ENCODE data around the gene CCNDBP1. TPM values are rescaled to one million over a fixed set of nuclear protein-coding genes. Genes with fewer than 3 reads are reported as not detected.

The CCNDBP1 gene
- total and polyA plus RNA-seq, 4 donors: 29.8 to 73.4 (median 59.6) TPM

GRCh38 chr15:43198992-43199391, 13.8 kb downstream of the CCNDBP1 start:
- ATAC-seq (ENCODE audit: insufficient read depth, low FRiP score) (no peak), DNase-seq (no peak)
- TF ChIP-seq CTCF (IDR thresholded peaks at IDR 0.05; ENCODE audit: control extremely low read depth, extremely low read depth): no peak
- Histone ChIP-seq H3K9ac (ENCODE audit: insufficient read depth in 1 of 2, low read length in 2 of 2) (no peak overlapping the region), H3K27ac (ENCODE audit: low read depth in 1 of 2, low read length in 1 of 2) (no peak overlapping the region), H3K9me3 (ENCODE audit: control insufficient read depth in 4 of 4, insufficient read depth in 3 of 4, low read length in 3 of 4) (no peaks in the 10 kb centered on the region), H3K4me1 (ENCODE audit: control insufficient read depth in 5 of 5, insufficient read depth in 5 of 5, low read length in 5 of 5) (peaks cover 0 to 7% (median 0%) of the 10 kb centered on the region in 5 donors), H3K36me3 (ENCODE audit: control insufficient read depth in 4 of 4, insufficient read depth in 4 of 4, low read length in 4 of 4) (peaks cover 0 to 10% (median 6%) of the 10 kb centered on the region in 4 donors), H3K4me3 (no peak overlapping the region), H3K27me3 (ENCODE audit: control insufficient read depth in 3 of 3, insufficient read depth in 3 of 3, low read length in 2 of 3) (no peaks in the 10 kb centered on the region)
- 95 to 97% methylated on average over 3 of the region's 3 CpGs for WGBS, 2 donors

- H3K27me3 ChIP-seq (ENCODE audit: control insufficient read depth in 3 of 3, insufficient read depth in 3 of 3, low read length in 2 of 3): no peaks in the 10 kb centered on the region
- peaks cover 0 to 2% (median 0%) of the 10 kb centered on the region in 5 donors for H3K4me1 ChIP-seq (ENCODE audit: control insufficient read depth in 5 of 5, insufficient read depth in 5 of 5, low read length in 5 of 5)
- H3K27ac ChIP-seq (ENCODE audit: low read depth in 1 of 2, low read length in 1 of 2): no peak overlapping the region
- no peak overlapping the region for H3K4me3 ChIP-seq
- no peak for TF ChIP-seq CTCF (IDR thresholded peaks at IDR 0.05; ENCODE audit: control extremely low read depth, extremely low read depth)
- H3K9ac ChIP-seq (ENCODE audit: insufficient read depth in 1 of 2, low read length in 2 of 2): no peak overlapping the region
- no peak for DNase-seq
- H3K9me3 ChIP-seq (ENCODE audit: control insufficient read depth in 4 of 4, insufficient read depth in 3 of 4, low read length in 3 of 4): no peaks in the 10 kb centered on the region
- 92 to 97% methylated on average over 3 of the region's 3 CpGs for WGBS, 2 donors
- H3K36me3 ChIP-seq (ENCODE audit: control insufficient read depth in 4 of 4, insufficient read depth in 4 of 4, low read length in 4 of 4): peaks cover 0 to 5% (median 3%) of the 10 kb centered on the region in 4 donors
- ATAC-seq (ENCODE audit: insufficient read depth, low FRiP score): no peak
Measured at GRCh38 chr15:43199945-43200488, 14.8 kb downstream of the CCNDBP1 start.

- ATAC-seq (ENCODE audit: insufficient read depth, low FRiP score): no peak
- peak; percentile 31 to 37 (median 33) for DNase-seq
- Histone ChIP-seq H3K36me3 (ENCODE audit: control insufficient read depth in 4 of 4, insufficient read depth in 4 of 4, low read length in 4 of 4) (no peaks in the 10 kb centered on the region), H3K27ac (ENCODE audit: low read depth in 1 of 2, low read length in 1 of 2) (no peak overlapping the region), H3K9ac (ENCODE audit: insufficient read depth in 1 of 2, low read length in 2 of 2) (no peak overlapping the region), H3K4me3 (no peak overlapping the region), H3K4me1 (ENCODE audit: control insufficient read depth in 5 of 5, insufficient read depth in 5 of 5, low read length in 5 of 5) (no peaks in the 10 kb centered on the region), H3K9me3 (ENCODE audit: control insufficient read depth in 4 of 4, insufficient read depth in 3 of 4, low read length in 3 of 4) (no peaks in the 10 kb centered on the region), H3K27me3 (ENCODE audit: control insufficient read depth in 3 of 3, insufficient read depth in 3 of 3, low read length in 2 of 3) (no peaks in the 10 kb centered on the region)
- WGBS, 2 donors: 43 to 44% methylated on average over 8 of the region's 8 CpGs
- peak; percentile 19 for TF ChIP-seq CTCF (IDR thresholded peaks at IDR 0.05; ENCODE audit: control extremely low read depth, extremely low read depth)
Measured at GRCh38 chr15:43204016-43204901, 19.1 kb downstream of the CCNDBP1 start.
